Omental fat pad (tissue), 4 donors: ENCODE data around the gene ALDH3A1. TPM values are rescaled to one million over a fixed set of nuclear protein-coding genes. Genes with fewer than 3 reads are reported as not detected.

Experiments
- ATAC-seq: fragments of 150-250 bp; one replicate; pipeline ENCODE4 v1.9.1; 2016; ENCODE audit warnings: mild to moderate bottlenecking, moderate library complexity; ENCODE audit not compliant: low FRiP score
- DNase-seq: peaks from one replicate; pipeline ENCODE4 v3.0.0-alpha.2; 2019; ENCODE audit warnings: low spot score
- total RNA-seq, 4 donors: library from RNA; depleted of rRNA; stranded (reverse); fragments of >200 nt; gene quantifications; one replicate each; pipeline ENCODE4 v1.1.0, GENCODE V29; 2016
- TF ChIP-seq, protein P1 (sequence below), 3 donors: fragments of 450-650 bp; IDR thresholded peaks; one replicate each; pipeline ENCODE4 v1.5.1; 2016 to 2017; ENCODE audit warnings: antibody characterized with exemption in 3 of 3, mild to moderate bottlenecking in 3 of 3, moderate library complexity in 2 of 3

The ALDH3A1 gene
- 1 to 10 TPM; 2.3 to 4.9 (median 3.3) TPM for total RNA-seq

DNA sequence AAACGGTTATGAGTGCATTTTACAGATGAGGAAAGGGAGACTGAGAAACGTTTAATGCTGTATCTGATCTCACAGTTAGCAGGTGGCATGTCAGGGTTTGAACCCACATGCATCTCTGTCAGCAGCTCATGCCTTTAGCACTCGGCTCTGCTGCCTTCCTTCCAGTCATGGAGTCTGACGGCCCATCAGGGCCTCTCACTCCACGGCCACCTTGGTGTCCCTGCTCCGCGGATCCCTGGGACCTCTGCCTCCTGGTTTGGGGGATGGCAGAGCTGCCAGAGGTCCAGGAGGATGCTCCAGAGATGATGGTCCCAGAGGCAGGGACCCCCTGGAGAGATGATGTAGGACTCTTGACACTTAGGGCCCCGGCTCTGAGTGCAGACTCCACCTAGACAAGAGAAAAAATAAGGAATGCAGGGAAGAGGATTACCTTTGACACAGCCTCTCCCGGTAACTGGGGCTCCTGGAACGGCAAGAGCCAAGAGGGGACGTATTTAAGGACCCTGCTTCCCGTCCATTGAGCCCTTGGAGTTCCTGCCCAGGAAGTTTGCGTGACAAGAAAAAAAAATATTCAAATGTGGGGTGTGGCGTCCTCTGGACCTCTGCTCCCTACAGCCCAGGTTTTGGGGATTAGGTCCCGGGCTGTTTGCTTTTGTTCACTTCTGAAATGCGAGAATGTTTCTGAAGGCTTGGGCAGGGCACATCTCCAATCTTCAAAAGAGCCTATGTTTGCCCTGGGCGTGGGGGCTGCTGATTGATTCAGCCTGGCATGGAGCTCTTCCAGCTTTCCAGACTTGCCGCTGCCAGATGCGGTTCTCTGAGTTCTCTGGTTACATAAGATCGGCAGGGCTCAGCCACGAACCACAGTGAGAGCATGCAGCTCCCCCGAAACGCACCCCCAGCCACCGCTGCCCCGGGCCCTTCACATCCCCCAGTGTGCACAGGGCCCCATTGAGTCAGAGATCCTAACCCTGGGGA is at the start of gene ALDH3A1:
Gene ALDH3A1, minus strand, starts transcription at position 470 of the 978 bp plus-strand sequence. CDS start 3,169 bp downstream, outside the sequence.
- ATAC-seq (no peak), DNase-seq (no peak)
- TF ChIP-seq, protein P1, sequence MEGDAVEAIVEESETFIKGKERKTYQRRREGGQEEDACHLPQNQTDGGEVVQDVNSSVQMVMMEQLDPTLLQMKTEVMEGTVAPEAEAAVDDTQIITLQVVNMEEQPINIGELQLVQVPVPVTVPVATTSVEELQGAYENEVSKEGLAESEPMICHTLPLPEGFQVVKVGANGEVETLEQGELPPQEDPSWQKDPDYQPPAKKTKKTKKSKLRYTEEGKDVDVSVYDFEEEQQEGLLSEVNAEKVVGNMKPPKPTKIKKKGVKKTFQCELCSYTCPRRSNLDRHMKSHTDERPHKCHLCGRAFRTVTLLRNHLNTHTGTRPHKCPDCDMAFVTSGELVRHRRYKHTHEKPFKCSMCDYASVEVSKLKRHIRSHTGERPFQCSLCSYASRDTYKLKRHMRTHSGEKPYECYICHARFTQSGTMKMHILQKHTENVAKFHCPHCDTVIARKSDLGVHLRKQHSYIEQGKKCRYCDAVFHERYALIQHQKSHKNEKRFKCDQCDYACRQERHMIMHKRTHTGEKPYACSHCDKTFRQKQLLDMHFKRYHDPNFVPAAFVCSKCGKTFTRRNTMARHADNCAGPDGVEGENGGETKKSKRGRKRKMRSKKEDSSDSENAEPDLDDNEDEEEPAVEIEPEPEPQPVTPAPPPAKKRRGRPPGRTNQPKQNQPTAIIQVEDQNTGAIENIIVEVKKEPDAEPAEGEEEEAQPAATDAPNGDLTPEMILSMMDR (IDR thresholded peaks at IDR 0.05), result no peak

DNA sequence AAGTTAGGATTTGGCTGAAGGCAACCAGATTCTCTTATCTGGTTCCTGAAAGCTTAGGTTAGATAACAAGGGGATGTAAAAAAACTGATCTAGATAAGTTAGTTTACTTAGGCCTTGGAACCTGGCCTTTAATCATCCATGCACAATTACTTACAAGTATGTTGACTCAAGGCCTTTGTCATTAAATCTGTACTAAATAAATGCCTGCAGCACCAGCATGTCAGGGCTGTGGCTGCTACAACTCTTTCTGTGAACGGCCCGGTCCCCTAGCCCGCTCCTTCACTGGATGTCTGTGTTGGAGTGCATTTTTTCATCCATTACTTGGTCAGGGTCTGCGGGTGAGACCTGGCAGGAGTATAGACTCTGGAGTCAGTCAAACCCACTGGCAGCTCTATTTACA is 48.4 kb upstream of the ALDH3A1 start:
- DNase-seq, result no peak
- no peak for ATAC-seq
- TF ChIP-seq, protein P1 (IDR thresholded peaks at IDR 0.05), result no peak

GRCh38 chr17:19791918-19792550 is 43.9 kb upstream of the ALDH3A1 start:
- DNase-seq, result no peak
- no peak for ATAC-seq
- TF ChIP-seq, protein P1 (IDR thresholded peaks at IDR 0.05), result no peak

DNA sequence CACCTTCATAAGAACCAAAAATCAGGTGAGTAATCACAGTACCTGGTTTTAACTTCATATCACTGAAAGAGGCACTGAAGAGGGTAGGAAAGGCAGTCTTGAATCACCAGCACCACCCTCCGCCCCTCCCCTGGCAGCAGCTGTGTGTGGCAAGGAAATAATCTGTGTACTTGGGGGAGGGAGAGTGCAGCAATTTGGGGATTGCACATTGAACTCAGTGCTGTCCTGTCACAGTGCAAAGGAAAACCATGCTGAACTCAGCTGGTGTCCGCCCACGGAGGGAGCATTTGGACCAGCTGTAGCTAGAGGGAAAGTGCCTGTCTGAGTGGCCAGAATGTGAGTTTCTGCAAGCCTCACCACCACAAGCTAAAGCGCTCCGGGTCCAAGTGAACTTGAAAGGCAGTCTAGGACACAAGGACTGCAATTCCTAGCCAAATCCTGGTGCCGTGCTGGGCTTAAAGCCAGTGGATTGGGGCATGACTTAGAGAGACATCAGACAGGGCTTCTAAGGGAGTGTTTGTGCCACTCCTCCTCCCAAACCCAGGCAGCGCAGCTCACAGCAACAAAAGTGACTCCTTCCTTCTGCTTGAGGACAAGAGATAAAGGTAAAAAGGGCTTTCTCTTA is 39.7 kb upstream of the ALDH3A1 start:
- TF ChIP-seq, protein P1 (IDR thresholded peaks at IDR 0.05), result no peak
- ATAC-seq, result no peak
- no peak for DNase-seq

GRCh38 chr17:19785854-19786253 is 37.8 kb upstream of the ALDH3A1 start:
- TF ChIP-seq, protein P1 (IDR thresholded peaks at IDR 0.05), result no peak
- DNase-seq, result no peak
- no peak for ATAC-seq

- no peak for DNase-seq
- TF ChIP-seq, protein P1 (IDR thresholded peaks at IDR 0.05), result no peak
- ATAC-seq, result no peak
These were observed 33.7 kb upstream of the ALDH3A1 start for GRCh38 chr17:19781488-19782458.
